Activated T-helper 2 cell treated with anti-CD3 and anti-CD28 coated beads, Interferon-gamma antibody, Interleukin-2, Interleukin-4, amounts not matched to agents 10 μg/mL and 5 μg/mL and 100 μg/mL, durations not matched to agents 14 hours and 24 hours and 36 hours (primary cell): ENCODE data around the gene ITSN2. TPM values are rescaled to one million over a fixed set of nuclear protein-coding genes. Genes with fewer than 3 reads are reported as not detected.
"Not testable (repeated sequence)": the region's sequence is repeated elsewhere in the genome, so short reads cannot be mapped to it uniquely, and the experiment has no call there.

Source experiments
- DNase-seq: peaks from one replicate; pipeline ENCODE4 v3.0.0; 2021; ENCODE audit warnings: low spot score
- H3K27ac Mint-ChIP-seq: one replicate; pipeline ENCODE4 v1.8.0; 2021; ENCODE audit warnings: mixed read lengths
- H3K27me3 Mint-ChIP-seq: one replicate; pipeline ENCODE4 v1.8.0; 2021; ENCODE audit warnings: low read depth, mixed read lengths
- H3K36me3 Mint-ChIP-seq: one replicate; pipeline ENCODE4 v1.8.0; 2021; ENCODE audit warnings: low read depth, mixed read lengths
- H3K4me1 Mint-ChIP-seq: one replicate; pipeline ENCODE4 v1.8.0; 2021; ENCODE audit warnings: low read depth, mixed read lengths
- H3K4me3 Mint-ChIP-seq: one replicate; pipeline ENCODE4 v1.8.0; 2021; ENCODE audit warnings: low read depth, mild to moderate bottlenecking, moderate library complexity, mixed read lengths
- H3K9me3 Mint-ChIP-seq: one replicate; pipeline ENCODE4 v1.8.0; 2021; ENCODE audit warnings: mixed read lengths
- intact Hi-C: fragments of 100-400 bp; cut with micrococcal nuclease; formaldehyde crosslinking; loops from one replicate; pipeline ENCODE4 v1.15.1; 2023
- total RNA-seq: library from RNA; stranded (reverse); gene quantifications from 2 replicates; pipeline ENCODE4 v1.2.3, GENCODE V29; 2022

ITSN2 gene
- total RNA-seq, 1 donor from 2014 or later: 53.2 TPM

- Mint-ChIP-seq H3K4me3 (no peak overlapping the region), H3K4me1 (no peaks in the 10 kb centered on the region), H3K27ac (no peak overlapping the region), H3K36me3 (peaks cover 32% of the 10 kb centered on the region), H3K27me3 (no peaks in the 10 kb centered on the region), H3K9me3 (no peaks in the 10 kb centered on the region)
- intact Hi-C loops: no loop called here
- no peak for DNase-seq
Observed at GRCh38 chr2:24210106-24210455, 150.3 kb downstream of the ITSN2 start.

- H3K27ac Mint-ChIP-seq: no peak overlapping the region
Observed at GRCh38 chr2:24209389-24210105, 150.8 kb downstream of the ITSN2 start.

GRCh38 chr2:24208490-24208889, 151.8 kb downstream of the ITSN2 start:
- no peak overlapping the region for H3K27ac Mint-ChIP-seq
- intact Hi-C loops: no loop called here
- peaks cover 39% of the 10 kb centered on the region for H3K36me3 Mint-ChIP-seq
- H3K27me3 Mint-ChIP-seq: no peaks in the 10 kb centered on the region
- H3K4me3 Mint-ChIP-seq: no peak overlapping the region
- no peaks in the 10 kb centered on the region for H3K4me1 Mint-ChIP-seq
- no peak for DNase-seq
- no peaks in the 10 kb centered on the region for H3K9me3 Mint-ChIP-seq

More at GRCh38 chr2:24209389-24210105, 150.8 kb downstream of the ITSN2 start:
- no peak overlapping the region for H3K4me3 Mint-ChIP-seq
- H3K36me3 Mint-ChIP-seq: peaks cover 32% of the 10 kb centered on the region
- no peak for DNase-seq
- H3K9me3 Mint-ChIP-seq: no peaks in the 10 kb centered on the region
- H3K4me1 Mint-ChIP-seq: no peaks in the 10 kb centered on the region
- H3K27me3 Mint-ChIP-seq: no peaks in the 10 kb centered on the region
- intact Hi-C loops: no loop called here

GRCh38 chr2:24207359-24207758, 153.0 kb downstream of the ITSN2 start:
- Mint-ChIP-seq H3K4me3 (no peak overlapping the region), H3K36me3 (peaks cover 38% of the 10 kb centered on the region), H3K9me3 (no peaks in the 10 kb centered on the region), H3K27me3 (no peaks in the 10 kb centered on the region), H3K4me1 (no peaks in the 10 kb centered on the region), H3K27ac (no peak overlapping the region)
- DNase-seq: no peak
- intact Hi-C loops: no loop called here

GRCh38 chr2:24206714-24207113, 153.6 kb downstream of the ITSN2 start:
- Mint-ChIP-seq H3K27me3 (no peaks in the 10 kb centered on the region), H3K36me3 (peaks cover 33% of the 10 kb centered on the region), H3K4me1 (no peaks in the 10 kb centered on the region), H3K9me3 (no peaks in the 10 kb centered on the region), H3K4me3 (no peak overlapping the region), H3K27ac (no peak overlapping the region)
- intact Hi-C loops: no loop called here
- DNase-seq: no peak

GRCh38 chr2:24206242-24206641, 154.1 kb downstream of the ITSN2 start:
- DNase-seq: no peak
- Mint-ChIP-seq H3K27me3 (no peaks in the 10 kb centered on the region), H3K4me1 (no peaks in the 10 kb centered on the region), H3K4me3 (no peak overlapping the region), H3K27ac (no peak overlapping the region), H3K9me3 (no peaks in the 10 kb centered on the region), H3K36me3 (peaks cover 32% of the 10 kb centered on the region)
- intact Hi-C loops: no loop called here

- H3K9me3 Mint-ChIP-seq: no peaks in the 10 kb centered on the region
- peaks cover 27% of the 10 kb centered on the region for H3K36me3 Mint-ChIP-seq
- no peak for DNase-seq
- no peaks in the 10 kb centered on the region for H3K27me3 Mint-ChIP-seq
- H3K4me3 Mint-ChIP-seq: no peak overlapping the region
- H3K4me1 Mint-ChIP-seq: no peaks in the 10 kb centered on the region
- H3K27ac Mint-ChIP-seq: no peak overlapping the region
- intact Hi-C loops: no loop called here
Observed at GRCh38 chr2:24205131-24205530, 155.2 kb downstream of the ITSN2 start.

- H3K4me1 Mint-ChIP-seq: no peaks in the 10 kb centered on the region
- DNase-seq: no peak
- no peak overlapping the region for H3K27ac Mint-ChIP-seq
- no peak overlapping the region for H3K4me3 Mint-ChIP-seq
- peaks cover 23% of the 10 kb centered on the region for H3K36me3 Mint-ChIP-seq
- no peaks in the 10 kb centered on the region for H3K27me3 Mint-ChIP-seq
- no peaks in the 10 kb centered on the region for H3K9me3 Mint-ChIP-seq
- intact Hi-C loops: no loop called here
Observed at GRCh38 chr2:24204505-24204904, 155.8 kb downstream of the ITSN2 start.

- Mint-ChIP-seq H3K27ac (no peak overlapping the region), H3K4me3 (no peak overlapping the region), H3K27me3 (no peaks in the 10 kb centered on the region), H3K36me3 (peaks cover 16% of the 10 kb centered on the region), H3K9me3 (no peaks in the 10 kb centered on the region), H3K4me1 (no peaks in the 10 kb centered on the region)
- intact Hi-C loops: no loop called here
- no peak for DNase-seq
Observed at GRCh38 chr2:24203787-24204150, 156.6 kb downstream of the ITSN2 start.

GRCh38 chr2:24203029-24203786, 157.1 kb downstream of the ITSN2 start:
- Mint-ChIP-seq H3K36me3 (peaks cover 14% of the 10 kb centered on the region), H3K27me3 (no peaks in the 10 kb centered on the region), H3K4me3 (no peak overlapping the region), H3K4me1 (no peaks in the 10 kb centered on the region), H3K9me3 (no peaks in the 10 kb centered on the region), H3K27ac (no peak overlapping the region)
- DNase-seq: no peak
- intact Hi-C loops: no loop called here

GRCh38 chr2:24200799-24201198, 159.5 kb downstream of the ITSN2 start:
- H3K27ac Mint-ChIP-seq: no peak overlapping the region
- peaks cover 4% of the 10 kb centered on the region for H3K27me3 Mint-ChIP-seq
- DNase-seq: no peak
- peaks cover 11% of the 10 kb centered on the region for H3K36me3 Mint-ChIP-seq
- no peaks in the 10 kb centered on the region for H3K9me3 Mint-ChIP-seq
- intact Hi-C loops: no loop called here
- H3K4me3 Mint-ChIP-seq: no peak overlapping the region
- H3K4me1 Mint-ChIP-seq: no peaks in the 10 kb centered on the region

GRCh38 chr2:24199968-24200590, 160.3 kb downstream of the ITSN2 start:
- Mint-ChIP-seq H3K27ac (no peak overlapping the region), H3K27me3 (peaks cover 7% of the 10 kb centered on the region), H3K4me3 (no peak overlapping the region), H3K36me3 (peaks cover 11% of the 10 kb centered on the region), H3K4me1 (no peaks in the 10 kb centered on the region), H3K9me3 (no peaks in the 10 kb centered on the region)
- DNase-seq: no peak
- intact Hi-C loops: no loop called here

GRCh38 chr2:24197213-24197612, 163.1 kb downstream of the ITSN2 start:
- H3K27ac Mint-ChIP-seq, H3K27me3 Mint-ChIP-seq, H3K9me3 Mint-ChIP-seq, H3K4me3 Mint-ChIP-seq, intact Hi-C loops, H3K36me3 Mint-ChIP-seq, H3K4me1 Mint-ChIP-seq, DNase-seq: not testable (repeated sequence)
